ENCODE measurements around the gene SLC6A9. TPM values are rescaled to one million over a fixed set of nuclear protein-coding genes. Genes with fewer than 3 reads are reported as not detected.

Gene SLC6A9
- total and polyA plus RNA-seq, 2 of the 8 experiments (the other 6 are each of a cell fraction or from before 2014, with no cell fraction given): 20.2 to 24.2 TPM

DNA sequence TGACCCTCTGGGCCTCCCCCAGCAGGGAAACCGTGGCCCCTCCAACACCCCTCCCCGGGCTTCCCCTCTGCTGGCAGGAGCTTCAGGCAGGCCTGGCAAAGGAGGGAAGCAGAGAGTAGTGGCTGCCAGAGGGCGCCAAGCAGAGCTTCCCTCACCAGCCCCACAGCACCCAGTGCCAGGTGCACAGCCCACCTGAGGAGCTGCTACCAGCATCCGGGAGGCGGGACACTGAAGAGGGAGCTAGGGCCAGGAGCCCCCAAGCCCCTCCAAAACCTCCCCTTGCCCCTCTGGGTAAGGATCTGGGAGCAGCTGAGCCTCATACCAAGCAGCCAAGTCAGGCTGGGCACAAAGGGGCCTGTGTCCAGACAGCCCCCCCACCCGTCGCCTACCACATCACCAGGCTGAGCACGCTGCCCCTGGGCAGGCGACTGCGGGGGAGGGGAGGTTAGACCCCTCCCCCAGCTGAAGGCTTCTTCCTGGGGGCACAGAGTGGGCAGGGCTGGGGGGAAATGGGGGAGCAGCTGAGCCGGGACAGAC, 20.3 kb downstream of the SLC6A9 start:
- H2BK120ac ChIP-seq (replicated peaks; ENCODE audit: low read depth, low read length): no peak overlapping the region
- ChIA-PET POLR2A (ENCODE audit: partially characterized antibody) (interaction anchor here (0.6 to 27.1 kb wide), 7 partner anchors 12 to 134 kb away, joined by 3 to 544 read pairs (median 4); partner anchors contain the start of genes CCDC24 and SLC6A9), CTCF (ENCODE audit: partially characterized antibody) (interaction anchor here (0.8 to 15.8 kb wide), 11 partner anchors 9 to 81 kb away, joined by 3 to 239 read pairs (median 4); partner anchors contain the start of gene SLC6A9)
- H4K8ac ChIP-seq (ENCODE audit: extremely low read depth, insufficient read depth, low read length): 0 out of 2 replicates have a peak overlapping the region, but pooled peaks have one; percentile 18
- H3K4ac ChIP-seq (replicated peaks; ENCODE audit: insufficient read length, low read depth, low read length): no peak overlapping the region
- no peak overlapping the region for H2BK12ac ChIP-seq (ENCODE audit: low read depth, low read length)
- 86% methylated on average over 10 of the region's 11 CpGs; no CpG with 5 or more reads in 1 of the 2 experiments for WGBS, 2 experiments (ENCODE audit: extremely low coverage in 1 of 2, insufficient coverage in 1 of 2, insufficient read length in 1 of 2, insufficient replicate concordance in 2 of 2, low coverage in 1 of 2, low lambda C conversion rate in 2 of 2, missing lambda C conversion rate in 1 of 2)
- H3K23ac ChIP-seq (ENCODE audit: insufficient read length): no peak overlapping the region
- no peaks in the 10 kb centered on the region for H3K79me2 ChIP-seq (ENCODE audit: control insufficient read depth in 1 of 2, insufficient read depth in 2 of 2, low read length in 2 of 2)
- H2AFZ ChIP-seq (ENCODE audit: low read length): no peak overlapping the region
- H2BK5ac ChIP-seq (ENCODE audit: low read depth, low read length): no peak overlapping the region
- no peak overlapping the region for H4K91ac ChIP-seq (replicated peaks; ENCODE audit: insufficient read length, low read length)
- H3K9me3 ChIP-seq (ENCODE audit: insufficient read depth in 2 of 2, low read depth in 1 of 2, low read length in 1 of 2): no peaks in the 10 kb centered on the region
- no peak overlapping the region for H2AK5ac ChIP-seq (ENCODE audit: low read depth, low read length)
- TF ChIP-seq ZNF274 (IDR thresholded peaks at IDR 0.05; ENCODE audit: borderline replicate concordance, extremely low read depth, low read length) (no peak), MAFK (IDR thresholded peaks at IDR 0.05; ENCODE audit: low read depth, low read length) (no peak)
- TF ChIP-seq, protein P1, sequence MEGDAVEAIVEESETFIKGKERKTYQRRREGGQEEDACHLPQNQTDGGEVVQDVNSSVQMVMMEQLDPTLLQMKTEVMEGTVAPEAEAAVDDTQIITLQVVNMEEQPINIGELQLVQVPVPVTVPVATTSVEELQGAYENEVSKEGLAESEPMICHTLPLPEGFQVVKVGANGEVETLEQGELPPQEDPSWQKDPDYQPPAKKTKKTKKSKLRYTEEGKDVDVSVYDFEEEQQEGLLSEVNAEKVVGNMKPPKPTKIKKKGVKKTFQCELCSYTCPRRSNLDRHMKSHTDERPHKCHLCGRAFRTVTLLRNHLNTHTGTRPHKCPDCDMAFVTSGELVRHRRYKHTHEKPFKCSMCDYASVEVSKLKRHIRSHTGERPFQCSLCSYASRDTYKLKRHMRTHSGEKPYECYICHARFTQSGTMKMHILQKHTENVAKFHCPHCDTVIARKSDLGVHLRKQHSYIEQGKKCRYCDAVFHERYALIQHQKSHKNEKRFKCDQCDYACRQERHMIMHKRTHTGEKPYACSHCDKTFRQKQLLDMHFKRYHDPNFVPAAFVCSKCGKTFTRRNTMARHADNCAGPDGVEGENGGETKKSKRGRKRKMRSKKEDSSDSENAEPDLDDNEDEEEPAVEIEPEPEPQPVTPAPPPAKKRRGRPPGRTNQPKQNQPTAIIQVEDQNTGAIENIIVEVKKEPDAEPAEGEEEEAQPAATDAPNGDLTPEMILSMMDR (IDR thresholded peaks at IDR 0.05; ENCODE audit: control extremely low read depth in 1 of 3, insufficient read depth in 1 of 3, low read depth in 1 of 3, low read length in 3 of 3): peak in 2 of 3 experiments; percentile 10 to 15; a peak in 1 of 4 replicates
- DNase-seq (ENCODE audit: low read depth in 1 of 2, low spot score in 2 of 2) (no peak), FAIRE-seq (no peak)
- no peak overlapping the region for H3K14ac ChIP-seq (ENCODE audit: insufficient read length)
- H3K4me2 ChIP-seq (ENCODE audit: insufficient read depth in 1 of 2, low read depth in 2 of 2, low read length in 2 of 2): no peak overlapping the region
- H3K27ac ChIP-seq (ENCODE audit: low read depth, low read length): no peak overlapping the region
- no peaks in the 10 kb centered on the region for H3K27me3 ChIP-seq (replicated peaks in 1 of 4; ENCODE audit: control insufficient read depth in 3 of 4, extremely low read depth in 1 of 4, insufficient read depth in 3 of 4, low read length in 3 of 4)
- no peaks in the 10 kb centered on the region for H3K23me2 ChIP-seq (ENCODE audit: low read depth, low read length)
- H4K5ac ChIP-seq (ENCODE audit: insufficient read length, low read depth, low read length): no peak overlapping the region
- no peak overlapping the region for H3K56ac ChIP-seq (replicated peaks; ENCODE audit: insufficient read length, low read depth, low read length)
- H3K9ac ChIP-seq (replicated peaks in 1 of 4; ENCODE audit: extremely low read depth in 1 of 4, low read depth in 3 of 4, low read length in 3 of 4): no peak overlapping the region
- H3K4me3 ChIP-seq (ENCODE audit: extremely low read depth in 1 of 4, insufficient read depth in 2 of 4, low read depth in 3 of 4, low read length in 4 of 4): no peak overlapping the region
- H3K79me1 ChIP-seq (ENCODE audit: low read depth, low read length): no peaks in the 10 kb centered on the region
- no peak overlapping the region for H2BK15ac ChIP-seq (ENCODE audit: low read length)
- no peak overlapping the region for H3K18ac ChIP-seq (ENCODE audit: extremely low read depth, low read length)
- H3K4me1 ChIP-seq (replicated peaks in 1 of 4; ENCODE audit: control insufficient read depth in 3 of 4, insufficient read depth in 4 of 4, low read length in 3 of 4): peaks cover 0 to 4% (median 0%) of the 10 kb centered on the region in 4 experiments; a peak in 2 of 7 replicates
- H2BK20ac ChIP-seq (ENCODE audit: low read length): no peak overlapping the region
- peaks cover 0 to 13% (median 2%) of the 10 kb centered on the region in 4 experiments; a peak in 4 of 8 replicates for H3K36me3 ChIP-seq (ENCODE audit: control insufficient read depth in 2 of 4, insufficient read depth in 4 of 4, low read length in 3 of 4)
- H4K20me1 ChIP-seq (replicated peaks in 1 of 2; ENCODE audit: control insufficient read depth in 1 of 2, insufficient read depth in 2 of 2, low read length in 2 of 2): peaks cover 0 to 4% of the 10 kb centered on the region in 2 experiments

All from H1 (cell line).